ENCODE results near the gene PNMT.

Gene PNMT

DNA sequence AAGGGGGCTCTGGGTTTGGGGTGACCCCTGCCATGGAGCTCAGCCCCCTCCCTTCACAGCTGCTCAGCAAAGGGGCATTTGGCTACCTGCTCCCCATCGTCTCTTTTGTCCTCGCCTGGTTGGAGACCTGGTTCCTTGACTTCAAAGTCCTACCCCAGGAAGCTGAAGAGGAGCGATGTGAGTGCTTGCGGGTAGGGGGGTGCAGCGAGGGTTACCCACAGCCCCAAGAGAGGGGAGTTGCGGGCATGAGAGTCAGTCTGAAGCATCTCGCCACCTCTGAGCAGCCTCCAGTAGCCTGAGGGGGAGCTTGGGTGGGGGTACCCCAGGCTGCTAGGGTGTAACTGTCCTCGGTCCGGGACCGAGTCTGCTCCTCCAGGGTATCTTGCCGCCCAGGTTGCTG is 9.9 kb upstream of the PNMT start:
- Histone ChIP-seq H3K36me3 (peaks cover 21 to 87% (median 63%) of the 10 kb centered on the region in 11 experiments), H3K4me2 (peak overlapping the region; percentile 69 to 99 (median 93)), H3K4me3 (no peak overlapping the region), H3K9ac (peak overlapping the region in 7 of 11 experiments; percentile 7 to 65 (median 25); a peak in 6 of 22 replicates), H3K9me3 (replicated peaks in 1 of 11) (no peaks in the 10 kb centered on the region), H4K20me1 (peaks cover 36 to 93% (median 65%) of the 10 kb centered on the region in 11 experiments), H3K27ac (peak overlapping the region in 2 of 11 experiments; percentile 29 to 83; a peak in 3 of 22 replicates), H3K27me3 (no peaks in the 10 kb centered on the region), H3K4me1 (peaks cover 49 to 70% (median 59%) of the 10 kb centered on the region in 10 experiments)
- no peak for TF ChIP-seq Cebpa-rat (IDR thresholded peaks at IDR 0.05)

DNA sequence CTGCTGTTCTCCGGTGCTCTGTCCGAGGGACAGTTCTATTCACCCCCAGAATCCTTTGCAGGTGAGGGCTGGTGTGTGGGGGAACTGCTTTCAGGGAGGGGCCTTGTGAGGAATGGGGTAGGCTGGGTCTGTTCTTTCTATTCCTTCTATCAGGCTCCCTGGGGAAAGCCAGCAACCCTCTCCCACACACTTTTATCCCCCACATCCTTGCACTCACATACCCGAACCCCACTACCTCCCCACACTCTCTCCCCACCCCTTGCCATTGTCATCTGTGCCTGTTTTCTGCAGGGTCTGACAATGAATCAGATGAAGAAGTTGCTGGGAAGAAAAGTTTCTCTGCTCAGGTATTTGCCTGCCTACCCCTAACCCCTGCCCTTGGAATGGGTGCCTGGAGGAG is 9.5 kb upstream of the PNMT start:
- peaks cover 31 to 91% (median 62%) of the 10 kb centered on the region in 11 experiments; a peak in 21 of 22 replicates for H4K20me1 ChIP-seq
- H3K4me1 ChIP-seq: peaks cover 49 to 73% (median 62%) of the 10 kb centered on the region in 10 experiments
- peaks cover 21 to 84% (median 59%) of the 10 kb centered on the region in 11 experiments for H3K36me3 ChIP-seq
- no peak overlapping the region for H3K4me3 ChIP-seq
- peak overlapping the region; percentile 69 to 99 (median 93) for H3K4me2 ChIP-seq
- peak overlapping the region in 9 of 11 experiments; percentile 7 to 70 (median 45); a peak in 10 of 22 replicates for H3K9ac ChIP-seq
- H3K27ac ChIP-seq: peak overlapping the region in 8 of 11 experiments; percentile 29 to 83 (median 75); a peak in 11 of 22 replicates
- no peaks in the 10 kb centered on the region for H3K9me3 ChIP-seq (replicated peaks in 1 of 11)
- TF ChIP-seq Cebpa-rat (IDR thresholded peaks at IDR 0.05): no peak
- no peaks in the 10 kb centered on the region for H3K27me3 ChIP-seq

DNA sequence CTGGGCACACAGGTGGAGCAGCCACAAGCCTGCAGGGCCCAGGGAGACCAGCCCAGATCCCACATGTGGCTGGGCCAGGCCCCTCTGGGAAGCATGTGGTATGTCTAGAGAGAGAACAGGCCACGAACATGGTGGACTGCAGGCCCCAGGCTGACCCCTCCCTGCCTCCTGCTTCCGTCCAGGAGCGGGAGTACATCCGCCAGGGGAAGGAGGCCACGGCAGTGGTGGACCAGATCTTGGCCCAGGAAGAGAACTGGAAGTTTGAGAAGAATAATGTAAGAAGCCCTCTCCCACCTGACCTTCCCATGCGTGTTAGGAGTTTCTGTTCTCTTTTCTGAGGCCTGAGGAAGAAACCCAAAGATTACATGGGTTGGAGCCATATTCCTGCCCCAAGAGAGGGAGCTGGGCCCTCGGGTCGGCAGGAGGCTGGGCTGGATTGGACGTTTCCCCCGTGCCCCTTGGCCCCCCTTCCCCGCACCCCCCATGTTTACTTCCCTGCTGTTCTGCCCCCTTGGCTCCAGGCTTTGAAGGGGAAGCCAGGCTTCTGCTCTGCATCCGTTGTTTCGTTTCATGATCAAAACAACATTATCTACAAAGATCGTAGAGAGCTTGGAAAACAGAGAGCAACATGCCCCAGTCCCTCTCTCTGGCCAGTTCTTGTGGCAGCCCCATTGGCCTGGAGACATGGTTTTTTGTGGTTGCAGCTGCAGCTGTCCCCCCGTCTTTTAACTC is 8.8 kb upstream of the PNMT start:
- H3K9ac ChIP-seq: peak overlapping the region; percentile 9 to 74 (median 65); a peak in 19 of 22 replicates
- peaks cover 21 to 83% (median 52%) of the 10 kb centered on the region in 11 experiments for H3K36me3 ChIP-seq
- peak overlapping the region; percentile 69 to 99 (median 93) for H3K4me2 ChIP-seq
- H3K4me3 ChIP-seq: peak overlapping the region in 7 of 10 experiments; percentile 22 to 57 (median 44); a peak in 13 of 20 replicates
- peaks cover 25 to 91% (median 62%) of the 10 kb centered on the region in 11 experiments; a peak in 21 of 22 replicates for H4K20me1 ChIP-seq
- H3K4me1 ChIP-seq: peaks cover 49 to 80% (median 68%) of the 10 kb centered on the region in 10 experiments
- H3K27me3 ChIP-seq: no peaks in the 10 kb centered on the region
- TF ChIP-seq Cebpa-rat (IDR thresholded peaks at IDR 0.05): no peak
- peak overlapping the region; percentile 30 to 83 (median 74); a peak in 20 of 22 replicates for H3K27ac ChIP-seq
- no peaks in the 10 kb centered on the region for H3K9me3 ChIP-seq (replicated peaks in 1 of 11)

DNA sequence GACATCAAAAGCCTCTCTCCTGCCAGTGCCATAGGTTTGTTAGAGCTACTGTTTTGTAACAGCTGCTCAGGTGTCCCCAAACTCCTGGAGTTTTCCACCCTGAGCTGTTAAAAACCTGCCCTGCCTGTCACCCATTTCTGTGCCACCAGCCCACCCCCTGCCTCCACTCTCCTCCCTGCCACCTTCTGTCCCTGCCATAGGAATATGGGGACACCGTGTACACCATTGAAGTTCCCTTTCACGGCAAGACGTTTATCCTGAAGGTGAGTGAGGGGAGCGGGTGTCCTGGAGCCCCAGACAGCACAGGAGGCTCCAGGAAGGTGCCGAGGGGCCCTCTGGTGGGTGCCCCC is 8.3 kb upstream of the PNMT start:
- Histone ChIP-seq H3K4me1 (peaks cover 49 to 80% (median 74%) of the 10 kb centered on the region in 10 experiments), H4K20me1 (peaks cover 19 to 91% (median 62%) of the 10 kb centered on the region in 11 experiments; a peak in 19 of 22 replicates), H3K9ac (peak overlapping the region; percentile 9 to 74 (median 65); a peak in 19 of 22 replicates), H3K4me3 (peak overlapping the region in 6 of 10 experiments; percentile 24 to 57 (median 45); a peak in 11 of 20 replicates), H3K4me2 (peak overlapping the region; percentile 69 to 99 (median 93)), H3K27ac (peak overlapping the region; percentile 30 to 83 (median 74); a peak in 20 of 22 replicates), H3K27me3 (peaks cover 0 to under 1% (median 0%) of the 10 kb centered on the region in 11 experiments; a peak in 1 of 22 replicates), H3K9me3 (replicated peaks in 1 of 11) (no peaks in the 10 kb centered on the region), H3K36me3 (peaks cover 21 to 77% (median 49%) of the 10 kb centered on the region in 11 experiments)
- no peak for TF ChIP-seq Cebpa-rat (IDR thresholded peaks at IDR 0.05)

DNA sequence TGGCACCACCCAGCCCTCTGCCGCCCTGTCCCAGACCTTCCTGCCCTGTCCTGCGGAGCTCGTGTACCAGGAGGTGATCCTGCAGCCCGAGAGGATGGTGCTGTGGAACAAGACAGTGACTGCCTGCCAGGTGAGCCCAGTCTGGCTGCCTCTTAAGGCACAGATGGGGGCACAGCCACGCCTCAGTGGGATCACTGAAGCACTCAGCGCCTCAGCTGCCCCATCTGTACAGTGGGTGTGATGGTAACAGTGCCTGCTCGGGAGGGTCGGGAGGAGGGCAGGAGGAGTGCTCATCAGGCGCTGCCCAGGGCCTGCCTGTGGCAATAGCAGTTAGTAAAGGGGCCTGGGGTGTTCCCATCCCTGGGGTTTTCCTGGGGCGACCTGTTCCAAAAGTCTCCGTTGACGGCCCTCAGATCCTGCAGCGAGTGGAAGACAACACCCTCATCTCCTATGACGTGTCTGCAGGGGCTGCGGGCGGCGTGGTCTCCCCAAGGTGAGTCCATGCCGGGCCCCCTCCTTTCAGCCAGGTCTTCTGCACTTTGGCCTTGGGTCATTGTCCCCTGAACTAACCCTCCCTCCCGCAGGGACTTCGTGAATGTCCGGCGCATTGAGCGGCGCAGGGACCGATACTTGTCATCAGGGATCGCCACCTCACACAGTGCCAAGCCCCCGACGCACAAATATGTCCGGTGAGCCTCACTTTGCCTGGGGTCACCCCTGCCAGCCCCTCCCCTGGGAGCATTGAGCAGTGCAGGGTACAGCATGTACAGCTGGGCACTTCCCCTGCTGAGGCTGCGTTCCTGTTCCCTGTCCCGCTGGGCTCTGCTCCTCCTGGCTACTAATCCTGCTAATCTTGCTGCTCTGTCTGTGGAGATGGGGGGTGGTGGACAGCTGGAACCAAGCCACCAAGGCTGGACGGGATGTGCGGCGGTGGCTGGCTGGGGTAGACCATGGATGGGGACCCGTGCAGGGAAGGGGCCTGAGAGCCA is 7.6 kb upstream of the PNMT start:
- no peak for TF ChIP-seq Cebpa-rat (IDR thresholded peaks at IDR 0.05)
- peaks cover 0 to 7% (median 0%) of the 10 kb centered on the region in 11 experiments; a peak in 5 of 22 replicates for H3K27me3 ChIP-seq
- H3K4me3 ChIP-seq: peak overlapping the region in 6 of 10 experiments; percentile 24 to 57 (median 45); a peak in 9 of 20 replicates
- H3K27ac ChIP-seq: peak overlapping the region; percentile 30 to 83 (median 74); a peak in 19 of 22 replicates
- peaks cover 12 to 91% (median 56%) of the 10 kb centered on the region in 11 experiments; a peak in 19 of 22 replicates for H4K20me1 ChIP-seq
- peak overlapping the region; percentile 9 to 74 (median 65); a peak in 19 of 22 replicates for H3K9ac ChIP-seq
- peaks cover 49 to 85% (median 81%) of the 10 kb centered on the region in 10 experiments for H3K4me1 ChIP-seq
- H3K36me3 ChIP-seq: peaks cover 21 to 72% (median 49%) of the 10 kb centered on the region in 11 experiments
- peak overlapping the region; percentile 69 to 99 (median 93) for H3K4me2 ChIP-seq
- no peaks in the 10 kb centered on the region for H3K9me3 ChIP-seq (replicated peaks in 1 of 11)

DNA sequence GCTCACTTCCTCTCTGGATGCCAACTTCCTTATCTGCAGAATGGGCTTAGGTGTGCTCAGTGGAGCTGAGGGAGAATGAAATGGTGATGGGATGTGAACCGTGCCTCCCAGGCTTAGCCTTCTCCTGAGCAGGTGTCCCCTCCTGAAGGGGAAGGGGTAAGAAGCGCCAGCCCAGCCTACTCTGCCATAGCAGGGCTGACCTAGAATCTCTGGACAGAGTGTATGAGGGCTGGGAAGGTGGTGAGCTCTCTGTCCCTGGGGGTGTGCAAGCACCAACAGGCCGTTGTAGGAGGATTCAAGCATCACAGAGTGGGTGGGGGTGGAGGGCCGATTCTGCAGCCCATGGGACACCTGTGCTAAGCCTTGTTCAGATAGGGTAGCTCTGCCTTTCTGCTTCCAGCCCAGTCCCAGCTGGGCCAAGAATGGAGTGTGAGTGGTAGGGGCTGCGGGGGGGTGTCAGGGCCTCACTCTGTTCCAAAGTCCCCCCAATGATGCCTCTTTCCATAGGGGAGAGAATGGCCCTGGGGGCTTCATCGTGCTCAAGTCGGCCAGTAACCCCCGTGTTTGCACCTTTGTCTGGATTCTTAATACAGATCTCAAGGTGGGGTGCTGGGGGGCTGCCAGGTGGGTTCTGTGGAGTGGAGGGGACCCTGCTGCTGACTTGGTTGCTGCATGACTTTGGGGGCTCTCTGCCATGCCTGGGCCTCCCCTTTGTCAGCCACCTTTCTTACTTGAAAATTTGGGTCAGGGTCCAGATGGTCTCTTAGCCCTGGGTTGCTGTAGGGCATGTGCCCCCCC is 6.3 kb upstream of the PNMT start:
- Histone ChIP-seq H3K27me3 (peaks cover 10 to 20% (median 12%) of the 10 kb centered on the region in 11 experiments), H3K4me3 (no peak overlapping the region), H3K36me3 (peaks cover 21 to 61% (median 41%) of the 10 kb centered on the region in 11 experiments), H3K27ac (no peak overlapping the region), H4K20me1 (peaks cover 2 to 93% (median 45%) of the 10 kb centered on the region in 11 experiments; a peak in 19 of 22 replicates), H3K9ac (peak overlapping the region in 1 of 11 experiments; percentile 2; a peak in 1 of 22 replicates), H3K9me3 (replicated peaks in 1 of 11) (no peaks in the 10 kb centered on the region), H3K4me1 (peaks cover 49 to 96% (median 93%) of the 10 kb centered on the region in 10 experiments), H3K4me2 (peak overlapping the region; percentile 69 to 99 (median 93))
- TF ChIP-seq Cebpa-rat (IDR thresholded peaks at IDR 0.05): no peak

DNA sequence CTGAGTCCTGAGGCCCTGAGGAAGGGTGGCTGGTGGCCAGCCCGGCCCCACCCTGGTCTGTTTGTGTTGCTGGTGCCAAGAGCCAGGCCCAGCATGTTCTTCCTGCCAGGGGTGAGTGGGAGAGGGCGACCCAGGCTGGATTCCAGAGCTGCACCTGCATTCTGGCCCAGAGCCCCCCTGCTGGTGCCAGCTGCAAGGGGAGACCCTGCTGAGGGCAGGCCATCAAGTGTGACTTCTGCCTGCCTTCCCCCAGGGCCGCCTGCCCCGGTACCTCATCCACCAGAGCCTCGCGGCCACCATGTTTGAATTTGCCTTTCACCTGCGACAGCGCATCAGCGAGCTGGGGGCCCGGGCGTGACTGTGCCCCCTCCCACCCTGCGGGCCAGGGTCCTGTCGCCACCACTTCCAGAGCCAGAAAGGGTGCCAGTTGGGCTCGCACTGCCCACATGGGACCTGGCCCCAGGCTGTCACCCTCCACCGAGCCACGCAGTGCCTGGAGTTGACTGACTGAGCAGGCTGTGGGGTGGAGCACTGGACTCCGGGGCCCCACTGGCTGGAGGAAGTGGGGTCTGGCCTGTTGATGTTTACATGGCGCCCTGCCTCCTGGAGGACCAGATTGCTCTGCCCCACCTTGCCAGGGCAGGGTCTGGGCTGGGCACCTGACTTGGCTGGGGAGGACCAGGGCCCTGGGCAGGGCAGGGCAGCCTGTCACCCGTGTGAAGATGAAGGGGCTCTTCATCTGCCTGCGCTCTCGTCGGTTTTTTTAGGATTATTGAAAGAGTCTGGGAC is 5.5 kb upstream of the PNMT start:
- H3K4me1 ChIP-seq: peaks cover 50 to 97% (median 95%) of the 10 kb centered on the region in 10 experiments
- peaks cover 18 to 28% (median 20%) of the 10 kb centered on the region in 11 experiments for H3K27me3 ChIP-seq
- no peak for TF ChIP-seq Cebpa-rat (IDR thresholded peaks at IDR 0.05)
- H3K4me2 ChIP-seq: peak overlapping the region; percentile 1 to 99 (median 93); a peak in 18 of 22 replicates
- H4K20me1 ChIP-seq: peaks cover 0 to 91% (median 37%) of the 10 kb centered on the region in 11 experiments; a peak in 18 of 22 replicates
- H3K27ac ChIP-seq: no peak overlapping the region
- peaks cover 21 to 53% (median 34%) of the 10 kb centered on the region in 11 experiments for H3K36me3 ChIP-seq
- H3K9ac ChIP-seq: peak overlapping the region in 1 of 11 experiments; percentile 25; a peak in 1 of 22 replicates
- H3K4me3 ChIP-seq: no peak overlapping the region
- H3K9me3 ChIP-seq (replicated peaks in 1 of 11): no peaks in the 10 kb centered on the region
